ENCODE measurements around the gene GRB2. TPM values are rescaled to one million over a fixed set of nuclear protein-coding genes. Genes with fewer than 3 reads are reported as not detected.

Gene GRB2
- total and polyA plus RNA-seq, 10 donors, result 66.8 to 352 (median 209) TPM

DNA sequence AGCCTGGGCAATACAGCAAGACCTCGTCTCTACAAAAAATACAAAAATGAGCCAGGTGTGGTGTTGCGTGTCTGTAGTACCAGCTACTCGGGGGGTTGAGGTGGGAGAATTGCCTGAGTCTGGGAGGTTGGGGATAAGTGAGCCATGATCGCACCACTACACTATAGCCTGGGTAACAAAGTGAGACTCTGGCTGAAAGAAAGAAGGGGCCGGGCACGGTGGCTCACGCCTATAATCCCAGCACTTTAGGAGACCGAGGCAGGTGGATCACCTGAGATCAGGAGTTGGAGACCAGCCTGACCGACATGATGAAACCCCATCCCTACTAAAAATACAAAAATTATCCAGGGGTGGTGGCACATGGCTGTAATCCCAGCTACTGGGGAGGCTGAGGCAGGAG is 10.5 kb upstream of the GRB2 start:
- no peak overlapping the region for H3K4me3 ChIP-seq
- WGBS, 5 donors, result 84 to 97% (median 92%) methylated on average over 9 of the region's 9 CpGs
- TF ChIP-seq POLR2AphosphoS5 (IDR thresholded peaks at IDR 0.05) (no peak), POLR2A (IDR thresholded peaks at IDR 0.05) (no peak)
- TF ChIP-seq, protein P1, sequence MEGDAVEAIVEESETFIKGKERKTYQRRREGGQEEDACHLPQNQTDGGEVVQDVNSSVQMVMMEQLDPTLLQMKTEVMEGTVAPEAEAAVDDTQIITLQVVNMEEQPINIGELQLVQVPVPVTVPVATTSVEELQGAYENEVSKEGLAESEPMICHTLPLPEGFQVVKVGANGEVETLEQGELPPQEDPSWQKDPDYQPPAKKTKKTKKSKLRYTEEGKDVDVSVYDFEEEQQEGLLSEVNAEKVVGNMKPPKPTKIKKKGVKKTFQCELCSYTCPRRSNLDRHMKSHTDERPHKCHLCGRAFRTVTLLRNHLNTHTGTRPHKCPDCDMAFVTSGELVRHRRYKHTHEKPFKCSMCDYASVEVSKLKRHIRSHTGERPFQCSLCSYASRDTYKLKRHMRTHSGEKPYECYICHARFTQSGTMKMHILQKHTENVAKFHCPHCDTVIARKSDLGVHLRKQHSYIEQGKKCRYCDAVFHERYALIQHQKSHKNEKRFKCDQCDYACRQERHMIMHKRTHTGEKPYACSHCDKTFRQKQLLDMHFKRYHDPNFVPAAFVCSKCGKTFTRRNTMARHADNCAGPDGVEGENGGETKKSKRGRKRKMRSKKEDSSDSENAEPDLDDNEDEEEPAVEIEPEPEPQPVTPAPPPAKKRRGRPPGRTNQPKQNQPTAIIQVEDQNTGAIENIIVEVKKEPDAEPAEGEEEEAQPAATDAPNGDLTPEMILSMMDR (IDR thresholded peaks at IDR 0.05 in 8 of 11, conservative IDR thresholded peaks at IDR 0.05 in 3 of 11), result no peak
- H3K27ac ChIP-seq, result no peak overlapping the region
- intact Hi-C loops (cut with DNase I; ENCODE audit: low total_unique reads), result no loop called here
- H3K36me3 ChIP-seq, result no peaks in the 10 kb centered on the region
- no peaks in the 10 kb centered on the region for H3K27me3 ChIP-seq (replicated peaks in 1 of 7)
- peaks cover 3 to 25% (median 9%) of the 10 kb centered on the region in 6 donors for H3K4me1 ChIP-seq
- no peaks in the 10 kb centered on the region for H3K9me3 ChIP-seq
- no peak for DNase-seq

DNA sequence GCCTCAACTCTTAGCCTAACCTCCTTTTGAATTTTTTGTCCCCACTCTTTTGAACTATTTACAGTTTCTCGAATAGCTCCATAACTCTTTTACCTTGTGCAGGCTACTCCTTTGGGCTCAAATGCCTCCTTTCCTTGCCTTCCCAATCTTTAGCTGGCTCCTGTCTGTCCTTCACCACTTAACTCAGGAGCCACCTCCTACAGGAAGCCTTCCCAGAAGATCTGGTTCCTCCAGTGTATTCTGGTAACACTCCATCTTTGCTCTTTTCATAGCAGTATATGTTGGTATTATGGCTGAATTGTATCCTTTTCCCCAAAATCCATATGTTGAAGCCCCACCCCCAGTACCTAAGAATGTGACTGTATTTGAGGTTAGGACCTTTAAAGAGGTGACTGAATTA is 9.0 kb upstream of the GRB2 start:
- intact Hi-C loops (cut with DNase I; ENCODE audit: low total_unique reads), result no loop called here
- Histone ChIP-seq H3K27ac (no peak overlapping the region), H3K4me3 (no peak overlapping the region), H3K36me3 (no peaks in the 10 kb centered on the region), H3K27me3 (replicated peaks in 1 of 7) (no peaks in the 10 kb centered on the region), H3K4me1 (peaks cover 3 to 28% (median 9%) of the 10 kb centered on the region in 6 donors), H3K9me3 (no peaks in the 10 kb centered on the region)
- DNase-seq, result no peak
- TF ChIP-seq POLR2A (IDR thresholded peaks at IDR 0.05) (no peak), POLR2AphosphoS5 (IDR thresholded peaks at IDR 0.05) (no peak)
- TF ChIP-seq, protein P1 (IDR thresholded peaks at IDR 0.05 in 8 of 11, conservative IDR thresholded peaks at IDR 0.05 in 3 of 11), result no peak
- 88 to 97% (median 93%) methylated on average over 1 of the region's 1 CpG for WGBS, 5 donors

DNA sequence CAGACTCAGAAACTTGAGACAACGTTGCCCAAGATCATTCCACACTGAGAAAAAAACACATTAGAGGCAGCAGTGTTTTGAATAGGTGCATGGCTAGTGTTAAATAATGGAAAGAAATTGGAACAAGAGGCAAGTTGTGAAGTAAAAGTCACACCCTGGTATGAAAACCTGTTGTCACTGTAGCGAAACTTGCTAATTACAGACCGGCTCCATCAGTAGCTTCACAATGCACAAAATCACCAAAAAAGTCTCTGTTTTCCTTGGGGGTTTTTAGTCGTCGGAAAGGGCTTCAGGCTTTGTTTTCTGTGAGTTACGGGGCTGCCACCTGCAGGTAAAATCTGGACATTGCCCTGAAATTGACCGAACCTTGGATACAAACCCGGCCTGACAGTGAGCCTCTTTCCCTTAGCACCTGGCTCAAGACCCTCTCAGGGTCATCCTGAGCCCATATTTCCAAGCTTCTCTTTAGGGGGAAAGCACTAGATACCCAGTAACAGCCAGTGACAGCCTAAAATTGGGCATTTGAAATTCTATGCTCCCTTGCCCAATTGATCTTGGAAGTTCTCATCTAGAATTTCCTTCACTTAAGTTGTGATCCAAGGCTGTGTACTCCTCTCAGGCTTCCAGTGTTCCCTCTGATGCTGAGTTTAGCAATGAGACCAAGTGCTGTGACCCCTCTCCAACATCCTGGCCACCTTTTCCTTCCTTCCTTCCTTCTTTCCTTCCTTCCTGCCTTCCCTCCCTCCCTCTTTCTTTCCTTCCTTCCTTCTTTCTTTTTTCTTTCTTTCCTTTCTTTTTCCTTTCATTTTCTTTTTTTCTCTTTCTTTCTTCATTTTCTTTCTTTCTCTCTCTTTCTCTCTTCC is 7.2 kb upstream of the GRB2 start:
- H3K4me1 ChIP-seq, result peaks cover 3 to 29% (median 9%) of the 10 kb centered on the region in 6 donors
- H3K4me3 ChIP-seq, result peak overlapping the region in 1 of 8 donors; percentile 47
- H3K9me3 ChIP-seq, result no peaks in the 10 kb centered on the region
- no peak for DNase-seq
- TF ChIP-seq, protein P1 (IDR thresholded peaks at IDR 0.05 in 8 of 11, conservative IDR thresholded peaks at IDR 0.05 in 3 of 11), result peak; percentile 71 to 89 (median 84)
- TF ChIP-seq POLR2A (IDR thresholded peaks at IDR 0.05) (no peak), POLR2AphosphoS5 (IDR thresholded peaks at IDR 0.05) (peak in 1 of 3 donors; percentile 54)
- H3K27ac ChIP-seq, result peak overlapping the region in 1 of 8 donors; percentile 17
- WGBS, 5 donors, result 1 to 2% (median 1%) methylated on average over 8 of the region's 8 CpGs
- intact Hi-C loops (cut with DNase I; ENCODE audit: low total_unique reads), result loop anchor here (2.0 kb wide), 1 partner anchor 90 kb away; no protein-coding TSS in a partner anchor
- no peaks in the 10 kb centered on the region for H3K27me3 ChIP-seq (replicated peaks in 1 of 7)
- H3K36me3 ChIP-seq, result no peaks in the 10 kb centered on the region

All from spleen (tissue), 11 donors.